Body of pancreas (tissue), 4 donors: ENCODE data around the gene RNF212.

Experiments
- CTCF ChIP-seq, 7 experiments: fragments of 450-650 bp in 4 of 7; fragments of 200-600 bp in 3 of 7; sonication (generic) in 3 of 7; IDR thresholded peaks; one replicate each; pipeline ENCODE4 v1.5.1; 2016 to 2019; ENCODE audit warnings: antibody characterized with exemption in 7 of 7
- POLR2A ChIP-seq, 3 donors: fragments of 450-650 bp; IDR thresholded peaks; one replicate each; pipeline ENCODE4 v1.6.1; 2016; ENCODE audit warnings: antibody characterized with exemption in 3 of 3, mild to moderate bottlenecking in 2 of 3

DNA sequence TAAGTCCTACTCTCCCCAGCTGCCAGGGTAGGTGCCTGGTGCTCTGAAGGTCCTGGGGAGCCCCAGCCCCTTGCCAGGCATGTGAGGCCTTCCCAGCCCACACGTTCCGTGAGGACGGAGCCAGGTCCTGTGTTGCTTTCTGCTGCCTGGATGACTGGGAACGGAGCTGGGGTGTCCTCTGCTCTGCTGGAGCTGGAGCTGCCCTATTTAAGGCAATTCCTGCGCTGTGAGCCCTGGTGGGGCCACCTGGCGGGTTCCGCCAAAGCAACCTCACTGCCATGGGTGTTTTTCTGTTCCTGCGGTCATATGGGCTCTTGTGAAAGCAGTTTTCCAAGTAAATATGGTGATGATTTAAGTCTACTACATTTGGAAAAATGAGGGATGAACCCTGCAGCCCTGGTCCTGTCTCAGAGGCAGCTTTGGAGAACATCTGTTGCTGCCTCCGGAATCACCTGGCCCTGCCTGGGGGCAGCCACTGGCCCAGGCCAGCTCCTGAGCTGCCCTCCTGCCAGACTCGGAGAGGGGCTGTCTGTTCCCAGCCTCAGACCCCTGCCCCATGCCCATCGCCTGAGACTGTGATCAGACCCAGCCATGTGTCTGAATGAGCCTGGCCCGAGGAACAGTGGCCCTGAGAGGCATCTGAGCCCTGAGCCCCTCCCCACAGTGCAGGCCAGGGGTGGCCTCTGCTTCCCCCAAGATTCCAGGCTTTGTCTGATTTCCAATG lies 68.7 kb downstream of the RNF212 start:
- no peak for TF ChIP-seq CTCF (IDR thresholded peaks at IDR 0.05)
- no peak for TF ChIP-seq POLR2A (IDR thresholded peaks at IDR 0.05)
